ENCODE results near the gene E4F1.
"Not testable (repeated sequence)": the region's sequence is repeated elsewhere in the genome, so short reads cannot be mapped to it uniquely, and the experiment has no call there.

The E4F1 gene

DNA sequence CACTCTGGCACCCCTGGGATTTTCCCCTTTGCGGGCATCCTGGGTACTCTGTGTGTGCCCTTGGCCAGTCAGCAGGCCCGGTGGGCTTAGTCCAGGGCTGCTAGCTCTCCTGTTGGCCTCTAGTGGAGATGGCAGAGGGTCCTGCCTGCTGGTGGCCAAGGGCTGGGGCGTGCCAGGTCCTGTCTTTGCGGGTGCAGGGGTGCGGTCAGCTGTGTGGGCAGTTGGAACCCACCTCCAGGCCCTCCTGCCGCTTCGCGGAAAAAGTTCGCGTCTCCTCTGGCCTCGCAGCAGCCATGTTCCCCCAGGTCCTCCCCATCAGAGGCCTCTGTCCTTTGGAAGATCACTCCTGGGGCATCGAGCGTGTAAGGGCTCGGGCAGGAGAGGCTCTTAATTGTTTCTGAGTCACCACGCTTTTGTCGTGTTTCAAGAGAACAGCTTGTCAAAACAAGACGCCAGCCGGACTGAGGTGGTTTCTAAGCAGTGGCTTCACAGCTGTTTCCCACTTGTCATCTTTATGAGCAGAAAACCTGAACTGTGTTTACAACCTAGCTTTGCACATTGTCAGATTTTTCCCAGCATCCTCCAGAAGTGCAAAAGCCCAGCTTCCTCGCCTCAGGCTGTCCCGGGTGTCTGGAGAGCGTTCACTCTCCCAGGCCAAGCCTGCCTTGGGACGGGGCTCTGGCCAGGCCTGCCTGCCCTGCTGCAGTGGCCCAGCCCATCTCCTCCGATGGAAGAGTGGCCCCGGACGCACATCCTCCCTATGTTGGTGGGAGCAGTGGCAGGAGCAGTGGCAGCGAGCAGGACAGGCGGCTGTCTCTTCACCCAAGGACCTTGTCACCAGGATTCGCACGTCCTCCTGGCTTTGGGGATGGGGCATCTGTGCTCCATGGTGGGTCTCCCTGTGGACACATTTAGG is 7.9 kb downstream of the E4F1 start:
- DNase-seq (ENCODE audit: low spot score): no peak

DNA sequence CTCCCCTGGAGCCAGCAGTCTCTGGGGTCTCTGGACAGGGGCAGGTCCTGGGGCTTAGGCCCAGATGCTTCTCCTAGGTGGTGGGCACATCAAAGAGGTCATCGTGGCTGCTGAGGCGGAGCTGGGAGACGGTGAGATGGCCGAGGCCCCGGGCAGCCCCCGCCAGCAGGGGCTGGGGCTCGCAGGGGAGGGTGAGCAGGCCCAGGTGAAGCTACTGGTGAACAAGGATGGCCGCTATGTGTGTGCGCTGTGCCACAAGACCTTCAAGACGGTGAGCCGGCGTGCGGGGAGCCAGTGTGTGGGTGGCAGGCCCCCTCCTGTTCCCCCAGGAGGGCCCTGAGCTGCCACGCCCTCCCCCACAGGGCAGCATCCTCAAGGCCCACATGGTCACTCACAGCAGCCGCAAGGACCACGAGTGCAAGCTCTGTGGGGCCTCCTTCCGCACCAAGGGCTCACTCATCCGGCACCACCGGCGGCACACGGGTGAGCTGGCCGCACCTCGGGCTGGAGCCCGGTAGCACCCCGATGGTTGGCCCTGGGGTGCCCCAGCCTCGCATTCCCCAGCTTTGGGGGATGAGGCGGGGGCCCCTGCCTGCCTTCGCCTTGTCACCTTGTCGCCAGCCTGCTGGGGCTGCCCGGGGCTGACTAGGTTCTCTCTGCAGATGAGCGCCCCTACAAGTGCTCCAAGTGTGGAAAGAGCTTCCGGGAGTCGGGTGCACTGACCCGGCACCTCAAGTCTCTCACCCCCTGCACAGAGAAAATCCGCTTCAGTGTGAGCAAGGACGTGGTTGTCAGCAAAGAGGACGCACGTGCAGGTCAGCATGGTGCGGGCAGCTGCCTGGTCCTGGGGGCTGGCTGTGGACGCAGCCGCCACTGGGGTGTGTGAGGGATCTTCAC is 9.0 kb downstream of the E4F1 start:
- no peak for DNase-seq (ENCODE audit: low spot score)

DNA sequence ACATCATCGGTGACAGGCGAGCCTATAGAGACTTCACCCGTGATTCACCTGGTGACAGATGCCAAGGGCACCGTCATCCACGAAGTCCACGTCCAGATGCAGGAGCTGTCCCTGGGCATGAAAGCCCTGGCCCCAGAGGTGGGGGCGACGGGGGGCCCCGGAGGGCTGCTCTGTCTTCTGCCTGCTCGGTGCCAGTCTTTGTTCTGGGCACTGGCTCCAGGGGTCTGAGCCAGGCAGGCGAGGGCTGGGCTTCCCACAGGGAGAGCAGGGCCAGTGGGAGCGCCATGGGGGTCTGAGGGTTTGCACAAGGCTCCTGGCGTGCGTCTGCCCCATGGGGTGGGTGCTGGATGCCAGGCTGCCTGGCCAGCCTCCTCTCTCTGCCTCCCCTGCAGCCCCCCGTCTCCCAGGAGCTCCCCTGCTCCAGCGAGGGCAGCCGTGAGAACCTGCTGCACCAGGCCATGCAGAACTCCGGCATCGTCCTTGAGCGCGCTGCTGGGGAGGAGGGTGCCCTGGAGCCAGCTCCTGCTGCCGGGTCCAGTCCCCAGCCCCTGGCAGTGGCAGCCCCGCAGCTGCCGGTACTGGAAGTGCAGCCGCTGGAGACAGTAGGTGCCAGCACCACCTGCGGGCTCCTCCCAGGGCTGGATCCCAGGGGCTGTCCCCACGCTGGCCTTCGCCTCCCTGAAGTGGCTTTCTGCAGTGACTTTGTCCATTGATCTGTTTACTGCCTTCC is 9.8 kb downstream of the E4F1 start:
- DNase-seq (ENCODE audit: low spot score): no peak

DNA sequence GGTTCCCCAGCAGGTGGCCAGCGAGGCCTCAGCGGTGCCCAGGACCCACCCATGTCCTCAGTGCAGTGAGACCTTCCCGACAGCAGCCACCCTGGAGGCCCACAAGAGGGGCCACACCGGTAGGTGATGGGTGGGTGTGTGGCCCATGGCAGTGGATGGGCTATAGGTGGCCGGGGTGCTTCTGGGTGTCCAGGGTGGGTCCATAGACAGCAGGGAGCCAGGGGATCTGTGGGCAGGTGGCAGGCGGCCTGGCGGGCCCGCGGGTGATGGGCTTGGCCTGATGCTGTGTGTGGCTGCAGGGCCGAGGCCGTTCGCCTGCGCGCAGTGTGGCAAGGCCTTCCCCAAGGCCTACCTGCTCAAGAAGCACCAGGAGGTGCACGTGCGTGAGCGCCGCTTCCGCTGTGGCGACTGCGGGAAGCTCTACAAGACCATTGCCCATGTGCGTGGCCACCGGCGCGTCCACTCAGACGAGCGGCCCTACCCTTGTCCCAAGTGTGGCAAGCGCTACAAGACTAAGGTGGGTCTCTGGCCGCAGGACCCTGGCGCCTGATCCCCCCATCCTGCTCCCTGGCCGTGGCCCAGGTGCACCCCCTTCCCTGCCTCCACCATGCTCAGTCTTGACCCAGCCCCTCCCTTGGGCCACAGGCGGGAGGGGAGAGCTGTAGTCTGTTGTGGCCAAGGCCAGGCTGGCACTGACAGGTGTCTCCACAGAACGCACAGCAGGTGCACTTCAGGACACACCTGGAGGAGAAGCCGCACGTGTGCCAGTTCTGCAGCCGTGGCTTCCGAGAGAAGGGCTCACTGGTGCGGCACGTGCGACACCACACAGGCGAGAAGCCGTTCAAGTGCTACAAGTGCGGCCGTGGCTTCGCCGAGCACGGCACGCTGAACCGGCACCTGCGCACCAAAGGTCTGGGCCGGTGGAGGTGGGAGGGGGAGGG is 10.8 kb downstream of the E4F1 start:
- no peak for DNase-seq (ENCODE audit: low spot score)

DNA sequence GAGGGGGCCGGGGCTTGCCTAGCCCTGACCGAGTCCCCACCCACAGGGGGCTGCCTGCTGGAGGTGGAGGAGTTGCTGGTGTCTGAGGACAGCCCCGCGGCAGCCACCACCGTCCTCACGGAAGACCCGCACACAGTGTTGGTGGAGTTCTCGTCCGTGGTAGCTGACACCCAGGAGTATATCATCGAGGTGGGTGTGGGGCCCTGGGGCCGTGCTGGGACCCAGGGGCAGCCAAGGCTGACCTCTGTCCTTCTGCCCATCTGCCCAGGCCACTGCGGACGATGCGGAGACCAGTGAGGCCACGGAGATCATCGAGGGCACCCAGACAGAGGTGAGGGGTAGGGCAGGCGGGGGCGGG is 11.4 kb downstream of the E4F1 start:
- DNase-seq (ENCODE audit: low spot score): no peak

DNA sequence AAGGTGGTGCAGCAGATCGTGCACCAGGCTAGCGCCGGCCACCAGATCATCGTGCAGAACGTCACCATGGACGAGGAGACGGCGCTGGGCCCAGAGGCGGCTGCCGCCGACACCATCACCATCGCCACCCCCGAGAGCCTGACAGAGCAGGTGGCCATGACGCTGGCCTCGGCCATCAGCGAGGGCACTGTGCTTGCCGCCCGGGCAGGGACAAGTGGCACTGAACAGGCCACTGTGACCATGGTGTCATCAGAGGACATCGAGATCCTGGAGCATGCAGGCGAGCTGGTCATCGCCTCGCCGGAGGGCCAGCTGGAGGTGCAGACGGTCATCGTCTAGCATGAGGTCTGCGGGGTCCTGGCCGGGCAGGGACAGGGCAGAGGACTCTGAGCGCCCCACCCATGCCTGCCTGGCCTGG is 11.9 kb downstream of the E4F1 start:
- no peak for DNase-seq (ENCODE audit: low spot score)

DNA sequence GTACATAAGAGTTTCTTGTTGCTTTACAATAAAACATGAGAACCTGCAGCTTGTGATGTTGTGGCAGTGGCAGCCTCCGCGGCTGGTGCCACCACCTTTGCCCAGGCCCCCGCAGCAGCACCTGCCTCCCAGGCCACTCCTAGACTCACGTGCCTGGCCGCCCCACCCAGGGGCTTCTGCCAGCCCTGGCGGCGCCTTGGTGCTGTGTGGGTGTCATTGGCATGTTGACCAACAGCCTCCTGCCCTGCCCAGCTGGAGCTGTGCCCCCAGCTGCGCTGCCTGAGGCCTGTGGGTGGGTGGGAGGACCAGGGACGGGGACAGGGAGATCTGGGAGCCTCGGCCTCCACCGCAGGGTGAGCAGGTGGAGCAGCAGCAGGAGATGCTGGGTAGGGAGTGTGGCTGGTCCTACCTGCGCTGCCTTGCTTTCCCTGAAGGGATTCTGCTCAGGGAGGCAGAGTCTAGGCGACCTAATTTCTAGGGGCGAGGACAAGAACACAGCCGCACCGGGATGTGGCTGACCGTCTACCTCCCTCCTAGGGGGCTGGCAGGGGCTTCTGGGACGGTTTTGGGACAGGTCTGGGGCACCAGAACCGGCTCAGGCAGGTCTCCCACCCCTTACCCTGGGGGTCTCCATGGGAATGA is 12.4 kb downstream of the E4F1 start:
- no peak for DNase-seq (ENCODE audit: low spot score)

DNA sequence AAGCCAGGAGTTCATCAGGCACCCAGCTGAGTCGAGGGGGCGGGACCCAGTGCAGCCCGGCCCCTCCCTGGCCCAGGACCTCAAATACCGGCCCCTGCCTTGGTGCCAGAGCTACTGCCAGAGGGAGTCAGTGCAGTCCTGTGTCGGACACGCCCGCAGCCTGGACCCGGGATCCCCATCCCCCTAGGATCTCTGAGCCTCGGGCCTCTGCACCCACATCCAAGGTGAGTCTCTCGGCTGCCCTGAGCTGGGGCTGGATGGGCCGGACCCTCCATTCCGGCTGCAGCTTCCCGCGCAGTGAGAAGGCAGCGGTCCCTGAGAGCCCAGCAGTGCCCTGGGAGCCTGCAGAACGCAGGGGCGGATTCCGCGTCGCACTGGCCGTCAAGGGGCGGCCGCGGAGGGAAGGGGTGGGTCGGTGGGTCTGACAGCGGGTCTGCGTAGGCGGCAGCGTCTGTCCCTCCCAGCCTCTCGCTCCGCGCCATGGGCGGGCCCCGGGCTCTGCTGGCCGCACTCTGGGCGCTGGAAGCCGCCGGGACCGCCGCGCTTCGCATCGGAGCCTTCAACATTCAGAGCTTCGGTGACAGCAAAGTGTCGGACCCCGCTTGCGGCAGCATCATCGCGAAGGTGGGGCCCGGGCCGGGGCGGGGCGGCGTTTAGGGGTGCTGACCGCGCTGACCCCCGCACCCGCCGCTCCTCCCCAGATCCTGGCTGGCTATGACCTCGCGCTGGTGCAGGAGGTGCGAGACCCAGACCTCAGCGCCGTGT is 13.1 kb downstream of the E4F1 start, which contains the start of gene DNASE1L2:
TSS of gene DNASE1L2 (plus strand) at position 108 of the 765 bp plus-strand sequence. CDS start at position 481, 373 bp downstream.
- no peak for DNase-seq (ENCODE audit: low spot score)

DNA sequence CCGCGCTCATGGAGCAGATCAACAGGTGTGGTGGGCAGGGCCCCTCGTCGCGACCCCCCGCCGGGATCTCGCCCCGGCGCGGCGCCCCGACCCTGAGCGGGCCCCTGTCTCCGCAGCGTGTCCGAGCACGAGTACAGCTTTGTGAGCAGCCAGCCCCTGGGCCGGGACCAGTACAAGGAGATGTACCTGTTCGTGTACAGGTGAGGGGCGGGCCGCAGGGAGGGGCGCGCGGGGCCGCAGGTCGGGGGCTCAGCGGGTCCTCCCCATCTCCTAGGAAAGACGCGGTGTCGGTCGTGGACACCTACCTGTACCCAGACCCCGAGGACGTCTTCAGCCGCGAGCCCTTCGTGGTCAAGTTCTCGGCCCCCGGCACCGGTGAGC is 13.7 kb downstream of the E4F1 start:
- DNase-seq (ENCODE audit: low spot score): no peak

DNA sequence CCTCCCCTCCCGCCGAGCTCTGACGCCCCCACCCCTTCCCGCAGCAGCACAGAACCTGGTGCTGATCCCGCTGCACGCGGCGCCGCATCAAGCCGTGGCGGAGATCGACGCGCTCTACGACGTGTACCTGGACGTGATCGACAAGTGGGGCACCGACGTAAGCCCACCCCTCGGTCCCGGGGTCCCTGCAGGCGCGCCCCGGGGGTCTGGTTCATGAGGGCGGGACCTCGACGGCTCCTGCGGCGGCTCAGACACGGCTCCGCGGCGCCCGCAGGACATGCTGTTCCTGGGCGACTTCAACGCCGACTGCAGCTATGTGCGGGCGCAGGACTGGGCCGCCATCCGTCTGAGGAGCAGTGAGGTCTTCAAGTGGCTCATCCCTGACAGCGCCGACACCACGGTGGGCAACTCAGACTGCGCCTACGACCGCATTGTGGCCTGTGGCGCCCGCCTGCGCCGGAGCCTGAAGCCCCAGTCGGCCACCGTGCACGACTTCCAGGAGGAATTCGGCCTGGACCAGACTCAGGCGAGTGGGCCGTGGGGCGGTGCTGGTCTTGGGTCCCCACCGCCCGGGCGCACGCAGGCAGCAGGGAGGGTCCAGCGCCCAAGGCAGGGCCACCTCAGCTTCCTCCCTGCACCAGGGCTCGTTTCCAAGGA is 14.2 kb downstream of the E4F1 start:
- no peak for DNase-seq (ENCODE audit: low spot score)

DNA sequence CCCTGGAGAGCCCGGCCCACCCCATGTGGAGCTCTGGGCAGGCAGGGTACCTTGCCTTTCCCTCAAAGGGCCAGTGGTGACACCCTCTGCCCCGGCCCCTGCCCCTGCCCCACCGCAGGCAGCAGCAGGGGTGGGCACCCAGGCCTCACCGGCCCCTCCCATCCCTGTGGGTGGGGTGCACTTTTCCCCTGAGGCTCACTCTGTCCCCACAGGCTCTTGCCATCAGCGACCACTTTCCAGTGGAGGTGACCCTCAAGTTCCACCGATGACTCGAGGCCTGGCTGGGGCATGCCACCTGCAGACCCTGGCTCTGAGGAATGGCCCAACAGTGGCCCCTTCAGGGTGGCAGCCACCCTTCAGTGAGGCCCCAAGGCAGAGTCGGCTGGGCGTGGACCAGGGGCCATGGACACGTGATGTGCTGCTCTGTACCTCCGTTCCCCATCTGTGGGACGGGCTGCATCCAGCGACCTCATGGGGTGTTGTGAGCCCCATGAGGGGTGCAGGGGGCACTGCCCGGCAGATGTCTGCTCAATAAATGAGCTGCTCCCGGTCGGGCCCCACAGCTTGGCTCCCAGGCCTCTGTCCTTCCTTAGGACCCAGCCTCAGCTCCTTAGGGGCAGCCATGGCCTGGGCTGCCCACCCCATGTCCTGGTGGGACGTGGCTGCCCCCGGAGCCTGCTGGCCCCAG is 14.9 kb downstream of the E4F1 start:
- DNase-seq (ENCODE audit: low spot score): no peak

DNA sequence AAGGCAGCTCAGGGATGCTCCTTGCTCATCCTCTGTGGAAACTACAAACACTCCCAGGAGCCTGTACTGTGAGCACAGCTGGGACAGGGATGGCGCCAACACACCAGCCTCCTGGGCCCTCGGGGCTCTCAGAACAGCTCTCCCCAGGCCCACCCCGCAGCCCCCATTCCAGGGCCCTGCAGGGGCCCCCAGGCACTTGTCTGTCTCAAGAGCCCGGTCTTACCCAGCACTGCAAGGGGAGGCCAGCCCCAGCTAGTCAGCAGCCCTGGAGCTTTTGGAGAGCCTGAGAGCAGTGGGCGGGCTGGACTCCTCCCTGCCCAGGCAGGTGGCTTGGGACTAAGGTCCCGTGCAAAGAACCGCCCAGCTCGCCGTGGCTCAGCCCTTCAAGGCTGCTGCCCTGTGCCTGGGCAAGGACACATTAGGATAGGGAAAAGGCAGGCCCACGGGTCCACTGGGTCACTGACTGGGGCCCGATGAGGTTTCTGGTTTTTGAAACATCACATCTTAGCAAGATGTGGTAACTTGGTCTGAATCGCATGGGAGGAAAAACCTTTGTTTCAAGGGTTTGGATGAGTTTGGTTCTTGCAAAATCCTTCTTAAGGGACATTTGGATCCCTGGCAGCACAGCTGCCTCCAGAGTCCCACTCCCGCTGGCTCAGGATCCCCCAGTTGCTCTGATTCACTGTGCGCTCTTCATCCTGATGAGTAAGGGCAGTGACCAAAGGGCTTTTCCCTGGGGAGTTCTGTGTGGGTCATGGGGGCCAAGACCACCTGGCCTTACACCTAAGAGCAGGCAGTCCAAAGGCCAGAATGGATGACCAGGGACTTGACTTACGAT is 15.7 kb downstream of the E4F1 start:
- no peak for DNase-seq (ENCODE audit: low spot score)

DNA sequence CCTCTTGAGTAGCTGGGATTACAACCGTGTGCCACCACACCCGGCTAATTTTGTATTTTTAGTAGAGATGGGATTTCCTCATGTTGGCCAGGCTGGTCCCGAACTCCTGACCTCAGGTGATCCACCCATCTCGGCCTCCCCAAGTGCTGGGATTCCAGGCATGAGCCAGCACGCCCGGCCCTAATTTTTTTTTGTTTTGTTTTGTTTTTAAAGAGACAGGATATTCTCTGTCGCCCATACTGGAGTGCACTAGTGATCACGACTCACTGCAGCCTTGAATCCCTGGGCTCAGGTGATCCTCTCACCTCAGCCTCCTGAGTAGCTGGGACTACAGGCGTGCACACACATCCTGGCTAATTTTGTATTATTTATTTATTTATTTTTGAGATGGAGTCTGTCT is 16.9 kb downstream of the E4F1 start:
- DNase-seq (ENCODE audit: low spot score): not testable (repeated sequence)

DNA sequence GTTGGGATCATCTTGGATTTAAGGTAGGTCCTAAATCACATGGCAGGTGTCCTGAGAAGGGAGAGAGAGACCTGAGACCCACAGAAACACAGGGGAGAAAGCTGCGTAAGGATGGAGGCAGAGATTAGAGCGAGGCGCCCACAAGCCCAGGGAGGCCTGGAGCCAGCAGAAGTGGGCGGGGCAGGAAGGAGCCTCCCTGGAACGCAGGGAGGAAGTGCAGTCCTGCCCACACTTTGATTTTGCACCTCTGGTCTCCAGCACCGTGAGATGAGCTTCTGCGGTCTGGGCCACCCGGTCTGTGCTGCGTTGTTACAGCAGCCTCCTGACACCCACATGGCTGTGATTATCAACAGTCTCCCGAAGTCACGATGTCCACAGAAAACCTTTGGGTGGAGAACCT is 19.2 kb downstream of the E4F1 start:
- DNase-seq (ENCODE audit: low spot score): no peak

DNA sequence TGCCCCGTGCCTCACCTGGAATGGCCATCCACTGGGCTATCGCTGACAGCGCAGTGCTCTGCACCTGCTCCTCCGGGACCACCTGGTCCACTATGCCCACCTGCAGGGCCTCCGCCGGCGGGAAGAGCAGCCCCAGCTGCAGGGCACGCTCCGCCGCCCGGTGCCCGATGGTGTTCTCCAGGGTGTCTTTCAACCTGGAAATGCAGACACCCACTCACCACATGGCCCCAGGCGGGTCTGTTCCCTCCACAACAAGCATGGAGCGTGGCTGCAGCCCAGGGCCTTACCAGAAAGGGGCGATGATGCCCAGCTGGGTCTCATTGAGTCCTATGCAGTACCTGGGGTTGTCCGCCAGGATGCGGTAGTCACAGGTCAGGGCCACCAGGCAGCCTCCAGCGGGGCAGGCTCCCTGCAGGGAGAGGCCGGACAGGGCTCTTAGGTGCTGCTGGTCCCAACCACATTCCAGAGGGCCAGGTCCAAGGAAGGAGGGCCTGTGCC is 19.7 kb downstream of the E4F1 start:
- DNase-seq (ENCODE audit: low spot score): no peak

DNA sequence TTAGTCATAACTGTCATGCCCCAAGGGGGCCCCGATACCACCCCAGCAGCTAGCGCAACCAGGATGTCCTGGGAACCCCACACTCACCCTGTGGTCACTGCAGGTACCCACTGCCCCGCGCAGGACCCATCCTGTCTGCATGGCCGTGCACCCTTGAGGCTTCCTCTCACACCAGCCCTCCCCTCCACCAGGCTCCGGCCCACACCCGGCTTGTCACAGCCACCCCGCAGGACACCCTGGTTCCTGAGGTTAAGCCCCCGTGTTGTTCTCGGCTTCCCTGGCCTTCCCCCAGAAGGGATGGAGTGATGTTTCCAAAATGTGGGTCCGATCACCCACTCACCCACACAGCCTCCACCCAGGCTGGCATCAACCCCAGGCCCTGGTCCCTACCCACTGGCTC is 20.4 kb downstream of the E4F1 start:
- DNase-seq (ENCODE audit: low spot score): no peak

DNA sequence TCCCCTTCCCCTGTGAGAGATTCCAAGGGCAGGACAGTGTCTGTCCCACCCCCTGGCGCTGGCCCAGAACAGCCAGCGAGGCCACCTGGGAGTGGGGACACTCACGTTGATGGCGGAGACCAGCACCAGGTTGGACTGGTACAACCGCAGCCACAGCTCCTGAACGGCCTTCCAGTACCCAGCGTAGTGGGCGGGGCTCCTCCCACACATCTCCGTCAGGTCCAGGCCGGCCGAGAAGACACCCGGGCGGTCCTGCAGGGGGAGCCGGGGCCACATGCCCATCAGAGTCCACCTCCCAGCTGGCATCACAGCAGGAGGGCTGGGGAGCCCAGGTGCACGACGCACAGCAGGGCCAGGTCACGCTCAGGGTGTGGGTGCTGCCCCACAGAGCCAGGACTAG is 20.9 kb downstream of the E4F1 start:
- DNase-seq (ENCODE audit: low spot score): no peak

Measured in kidney capillary endothelial cell (primary cell).